ENCODE results near the gene OSBPL8.
"Not testable (repeated sequence)": the region's sequence is repeated elsewhere in the genome, so short reads cannot be mapped to it uniquely, and the experiment has no call there.

The OSBPL8 gene

DNA sequence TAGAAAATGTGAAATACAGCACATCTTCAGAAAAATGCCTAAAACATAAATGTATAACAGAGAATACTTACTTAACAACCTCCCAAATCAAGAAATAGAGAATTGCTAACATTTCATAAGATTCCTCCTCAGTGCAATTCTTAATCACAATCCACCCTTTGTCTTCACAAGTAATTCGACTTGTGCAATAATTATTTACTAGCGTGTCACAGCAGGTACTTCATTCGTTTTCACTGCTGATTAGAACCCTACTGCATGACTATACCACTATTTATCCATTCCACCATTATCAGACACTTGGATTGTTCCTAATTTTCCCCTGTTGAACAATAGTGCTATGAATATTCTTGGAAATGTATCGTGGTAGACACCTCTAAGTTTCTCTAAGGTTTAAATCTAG, 146.4 kb downstream of the OSBPL8 start:
- no peak for DNase-seq

- DNase-seq: no peak
Measured at GRCh38 chr12:76410781-76411180, 148.8 kb downstream of the OSBPL8 start.

- DNase-seq: no peak
Measured at GRCh38 chr12:76410371-76410770, 149.2 kb downstream of the OSBPL8 start.

DNA sequence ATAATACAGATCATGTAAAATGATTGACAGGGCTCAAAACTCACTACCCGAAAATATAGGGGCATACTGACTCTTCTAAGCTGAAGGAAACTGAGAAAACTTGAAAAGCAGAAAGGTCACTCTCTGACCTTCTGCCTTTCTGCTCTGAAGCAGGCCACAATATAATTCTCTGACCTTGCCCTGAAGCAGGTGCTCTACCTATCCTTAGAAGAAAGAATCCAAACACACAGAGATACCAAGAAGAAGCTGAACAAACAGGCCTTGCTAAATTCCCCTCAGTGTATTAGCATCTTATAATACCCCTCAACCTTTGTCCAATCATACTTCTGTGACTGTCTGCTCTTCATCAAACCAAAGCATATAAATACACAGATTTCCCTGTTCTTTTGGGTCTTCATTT, 150.5 kb downstream of the OSBPL8 start:
- DNase-seq: no peak

GRCh38 chr12:76407710-76408109, 151.9 kb downstream of the OSBPL8 start:
- DNase-seq: no peak

- DNase-seq: no peak
Measured at GRCh38 chr12:76402259-76402658, 157.3 kb downstream of the OSBPL8 start.

GRCh38 chr12:76400136-76400535, 159.4 kb downstream of the OSBPL8 start:
- no peak for DNase-seq

- DNase-seq: no peak
Measured at GRCh38 chr12:76399040-76399439, 160.5 kb downstream of the OSBPL8 start.

DNA sequence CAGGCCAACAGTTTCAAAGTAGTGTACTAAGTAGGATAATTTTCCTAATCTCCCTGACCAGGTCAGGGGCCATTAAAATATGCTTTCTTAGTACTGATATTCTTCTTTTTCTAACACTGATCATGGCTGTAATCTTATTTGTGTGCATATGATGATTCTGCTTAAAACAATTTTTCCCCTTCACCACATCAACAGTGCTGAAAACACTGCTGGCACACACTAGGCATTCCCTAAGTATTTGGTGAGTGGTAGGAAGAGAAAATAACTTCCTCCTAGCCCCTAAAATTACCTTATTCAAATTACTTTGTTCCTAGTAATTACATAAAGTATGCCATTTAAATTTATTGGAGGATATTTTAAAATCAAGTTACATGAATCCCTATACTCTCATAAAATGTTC, 161.5 kb downstream of the OSBPL8 start:
- DNase-seq: no peak

DNA sequence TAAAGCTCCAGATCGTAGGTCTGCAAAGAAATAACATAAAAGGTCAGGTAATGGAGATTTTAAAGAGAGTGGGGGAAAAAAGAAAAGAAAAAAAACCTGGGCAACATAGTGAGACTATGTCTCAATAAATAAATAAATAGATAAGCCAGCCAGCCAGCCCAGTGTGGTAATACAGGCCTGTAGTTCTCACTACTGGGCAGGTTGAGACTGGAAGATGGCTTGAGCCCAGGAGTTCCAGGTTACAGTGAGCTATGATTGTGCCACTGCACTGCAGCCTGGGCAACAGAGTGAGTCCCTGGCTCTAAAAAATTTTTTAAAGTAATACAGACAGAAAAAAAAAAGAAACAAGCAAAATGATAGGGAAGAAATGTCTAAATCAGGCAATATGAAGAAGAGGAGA, 168.1 kb downstream of the OSBPL8 start:
- DNase-seq: no peak

- DNase-seq: no peak
Measured at GRCh38 chr12:76387614-76388013, 172.0 kb downstream of the OSBPL8 start.

DNA sequence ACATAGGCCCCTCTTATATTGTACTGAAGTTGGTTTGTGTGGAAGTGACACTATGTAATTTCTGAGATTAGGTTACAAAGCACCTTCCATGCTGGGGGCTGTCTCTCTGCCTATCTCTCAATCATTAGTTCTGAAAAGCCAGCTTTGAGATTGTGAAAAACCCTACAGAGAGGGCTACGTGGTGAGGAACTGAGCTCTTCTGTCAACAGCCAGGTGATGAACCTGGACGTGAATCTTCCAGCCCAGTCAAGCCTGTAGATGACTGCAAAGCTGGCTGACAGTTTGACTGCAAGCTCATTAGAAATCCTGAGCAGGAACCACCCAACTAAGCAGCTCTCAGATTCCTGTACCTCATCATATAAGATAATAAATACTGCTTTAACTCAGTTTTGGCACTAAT, 175.0 kb downstream of the OSBPL8 start:
- no peak for DNase-seq

GRCh38 chr12:76383988-76384387, 175.6 kb downstream of the OSBPL8 start:
- no peak for DNase-seq

DNA sequence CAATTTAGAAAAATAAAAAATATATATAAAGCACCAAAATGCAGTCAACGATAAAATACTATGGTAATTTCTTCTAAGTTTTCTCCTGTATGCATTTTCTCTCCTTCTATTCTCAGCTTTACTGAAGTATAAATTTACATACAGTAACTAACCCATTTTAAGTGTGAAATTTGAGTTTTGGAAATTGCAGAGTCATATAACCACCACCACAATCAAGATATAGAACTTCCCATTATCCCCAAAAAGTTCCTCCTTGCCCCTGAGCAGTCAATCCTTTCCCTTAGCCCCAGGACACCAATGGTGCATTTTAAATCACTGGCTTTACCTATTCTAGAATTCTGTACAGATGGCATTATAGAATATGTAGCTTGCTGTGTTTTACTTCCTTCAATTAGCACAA, 180.3 kb downstream of the OSBPL8 start:
- no peak for DNase-seq

DNA sequence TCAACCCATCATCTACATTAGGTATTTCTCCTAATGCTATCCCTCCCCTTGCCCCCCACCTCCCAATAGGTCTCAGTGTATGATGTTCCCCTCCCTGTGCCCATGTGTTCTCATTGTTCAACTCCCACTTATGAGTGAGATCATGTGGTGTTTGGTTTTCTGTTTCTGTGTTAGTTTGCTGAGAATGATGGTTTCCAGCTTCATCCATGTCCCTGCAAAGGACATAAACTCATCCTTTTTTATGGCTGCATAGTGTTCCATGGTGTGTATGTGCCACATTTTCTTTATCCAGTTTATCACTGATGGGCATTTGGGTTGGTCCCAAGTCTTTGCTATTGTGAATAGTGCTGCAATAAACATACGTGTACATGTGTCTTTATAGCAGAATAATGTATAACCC, 182.7 kb downstream of the OSBPL8 start:
- not testable (repeated sequence) for DNase-seq

GRCh38 chr12:76375939-76376338, 183.6 kb downstream of the OSBPL8 start:
- no peak for DNase-seq

DNA sequence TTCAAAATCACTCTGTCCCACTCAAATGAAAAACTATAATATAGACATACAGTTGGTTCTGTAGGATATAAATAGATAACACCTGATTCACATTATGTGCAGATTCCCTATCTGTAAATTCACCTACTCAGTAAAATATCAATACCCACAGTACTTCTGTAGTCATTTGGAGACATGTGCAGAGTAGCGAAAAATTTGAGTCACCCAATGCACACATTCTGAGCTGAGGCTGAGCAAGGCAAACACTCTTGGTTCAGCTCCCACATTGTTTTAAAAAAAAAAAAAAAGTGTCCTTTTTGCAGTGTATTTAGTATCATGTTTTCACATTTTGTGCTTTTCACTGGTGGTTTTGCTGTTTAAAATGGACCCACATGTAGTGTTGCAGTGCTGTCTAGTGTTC, 184.1 kb downstream of the OSBPL8 start:
- no peak for DNase-seq

DNA sequence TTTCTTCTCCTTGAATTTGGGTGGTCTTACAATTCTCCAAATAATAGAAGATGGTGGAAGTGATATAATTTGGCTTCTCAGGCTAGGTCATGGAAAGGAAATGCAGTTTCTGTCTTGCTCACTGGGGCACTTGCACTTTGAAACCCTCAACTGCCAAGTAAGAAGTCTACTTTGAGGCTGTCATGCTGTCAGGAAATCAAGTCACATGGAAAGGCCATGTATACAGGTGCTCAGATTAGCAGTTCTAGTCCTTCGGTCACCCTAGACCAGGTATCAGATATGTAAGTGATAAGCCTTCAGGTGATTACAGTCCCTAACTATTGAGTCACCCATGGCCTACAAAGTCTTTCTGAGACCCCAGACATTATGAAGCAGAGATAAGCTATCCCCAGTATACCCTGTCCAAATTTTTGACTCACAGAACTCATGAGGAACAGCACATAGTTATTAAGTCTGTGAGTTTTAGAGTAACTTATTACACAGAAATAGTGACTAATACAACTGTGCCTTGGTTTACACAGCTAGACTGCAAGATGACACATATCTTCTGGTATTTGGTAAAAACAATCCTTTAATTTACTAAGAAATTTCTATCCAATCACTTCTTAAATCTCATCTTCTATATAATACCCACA, 185.1 kb downstream of the OSBPL8 start:
- DNase-seq: no peak

- DNase-seq: no peak
Measured at GRCh38 chr12:76368230-76368629, 191.3 kb downstream of the OSBPL8 start.

- DNase-seq: no peak
Measured at GRCh38 chr12:76366163-76366562, 193.4 kb downstream of the OSBPL8 start.

DNA sequence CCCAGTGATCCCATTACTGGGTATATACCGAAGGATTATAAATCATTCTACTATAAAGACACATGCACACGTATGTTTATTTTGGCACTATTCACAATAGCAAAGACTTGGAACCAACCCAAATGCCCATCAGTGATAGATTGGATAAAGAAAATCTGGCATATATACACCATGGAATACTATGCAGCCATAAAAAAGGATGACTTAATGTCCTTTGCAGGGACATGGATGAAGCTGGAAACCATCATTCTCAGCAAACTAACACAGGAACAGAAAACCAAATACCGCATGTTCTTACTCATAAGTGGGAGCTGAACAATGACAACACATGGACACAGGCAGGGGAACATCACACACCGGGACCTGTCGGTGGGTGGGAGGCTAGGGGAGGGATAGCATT, 195.4 kb downstream of the OSBPL8 start:
- DNase-seq: not testable (repeated sequence)

- DNase-seq: no peak
Measured at GRCh38 chr12:76360316-76360715, 199.3 kb downstream of the OSBPL8 start.

- no peak for DNase-seq
Measured at GRCh38 chr12:76356071-76356470, 203.5 kb downstream of the OSBPL8 start.

- DNase-seq: peak; percentile 89
Measured at GRCh38 chr12:76348079-76348901, 211.3 kb downstream of the OSBPL8 start, which contains the start of gene BBS10. BBS10 (minus strand) TSS chr12:76348415; CDS start chr12:76348358, 57 bp downstream.

All from stimulated activated CD8-positive, alpha-beta memory T cell treated with anti-CD3 and anti-CD28 coated beads, Interleukin-4, amount 100 ng/mL, for 48 hours (primary cell).